Esophagus squamous epithelium (tissue), 5 donors: ENCODE measurements around the gene RNF123. TPM values are rescaled to one million over a fixed set of nuclear protein-coding genes. Genes with fewer than 3 reads are reported as not detected.

Experiments
- DNase-seq: peaks from one replicate; lab custom pipeline; 2025; lab: John Stamatoyannopoulos, UW
- H3K27ac ChIP-seq, 4 donors: fragments of 200-600 bp; sonication (generic); one replicate each; pipeline ENCODE4 v1.5.1; 2016 to 2019; ENCODE audit warnings: mild to moderate bottlenecking in 1 of 4
- H3K27me3 ChIP-seq, 4 donors: fragments of 200-600 bp; sonication (generic); 1 replicate in 3 of 4; 2 replicates in 1 of 4; pipeline versions ENCODE4 v1.5.1 to v1.6.0; 2017 to 2021; ENCODE audit warnings: antibody characterized with exemption in 1 of 4
- H3K36me3 ChIP-seq, 3 donors: fragments of 200-600 bp; sonication (generic); one replicate each; pipeline ENCODE4 v1.5.1; 2016 to 2019
- H3K4me1 ChIP-seq, 3 donors: fragments of 200-600 bp; sonication (generic); one replicate each; pipeline ENCODE4 v1.5.1; 2017 to 2019
- H3K4me3 ChIP-seq, 4 donors: fragments of 200-600 bp; sonication (generic); 1 replicate in 3 of 4; 2 replicates in 1 of 4; pipeline ENCODE4 v1.5.1; 2016 to 2019; ENCODE audit warnings: mild to moderate bottlenecking in 2 of 4, moderate library complexity in 1 of 4
- H3K9me3 ChIP-seq, 3 donors: fragments of 200-600 bp; sonication (generic); one replicate each; pipeline ENCODE4 v1.5.1; 2016 to 2019
- POLR2A ChIP-seq, 4 donors: fragments of 450-650 bp; IDR thresholded peaks; one replicate each; pipeline ENCODE4 v1.6.1; 2017; ENCODE audit warnings: antibody characterized with exemption in 4 of 4, mild to moderate bottlenecking in 4 of 4, moderate library complexity in 3 of 4
- WGBS, 2 donors: methylation state at CpG; one replicate each; pipeline ENCODE4 v1.1.5; 2018; 5-methylcytosine and 5-hydroxymethylcytosine counted together
- intact Hi-C: fragments of 100-400 bp; cut with DNase I; formaldehyde crosslinking; loops from one replicate; pipeline ENCODE4 v1.15.0; 2022
- total RNA-seq, 4 donors: library from RNA; depleted of rRNA; stranded (reverse); fragments of >200 nt; gene quantifications; one replicate each; pipeline ENCODE4 v1.1.0, GENCODE V29; 2016
- TF ChIP-seq, protein P1 (sequence below), 6 experiments: fragments of 450-650 bp in 4 of 6; fragments of 200-600 bp in 2 of 6; sonication (generic) in 2 of 6; IDR thresholded peaks; one replicate each; pipeline ENCODE4 v1.5.1; 2016 to 2019; ENCODE audit warnings: antibody characterized with exemption in 6 of 6, mild to moderate bottlenecking in 4 of 6, moderate library complexity in 4 of 6
- donor health status: DM: yes; HTN: yes; CAD: no.

Gene RNF123
- total RNA-seq, 4 donors from 2014 or later: 14.7 to 21.8 (median 15.8) TPM

DNA sequence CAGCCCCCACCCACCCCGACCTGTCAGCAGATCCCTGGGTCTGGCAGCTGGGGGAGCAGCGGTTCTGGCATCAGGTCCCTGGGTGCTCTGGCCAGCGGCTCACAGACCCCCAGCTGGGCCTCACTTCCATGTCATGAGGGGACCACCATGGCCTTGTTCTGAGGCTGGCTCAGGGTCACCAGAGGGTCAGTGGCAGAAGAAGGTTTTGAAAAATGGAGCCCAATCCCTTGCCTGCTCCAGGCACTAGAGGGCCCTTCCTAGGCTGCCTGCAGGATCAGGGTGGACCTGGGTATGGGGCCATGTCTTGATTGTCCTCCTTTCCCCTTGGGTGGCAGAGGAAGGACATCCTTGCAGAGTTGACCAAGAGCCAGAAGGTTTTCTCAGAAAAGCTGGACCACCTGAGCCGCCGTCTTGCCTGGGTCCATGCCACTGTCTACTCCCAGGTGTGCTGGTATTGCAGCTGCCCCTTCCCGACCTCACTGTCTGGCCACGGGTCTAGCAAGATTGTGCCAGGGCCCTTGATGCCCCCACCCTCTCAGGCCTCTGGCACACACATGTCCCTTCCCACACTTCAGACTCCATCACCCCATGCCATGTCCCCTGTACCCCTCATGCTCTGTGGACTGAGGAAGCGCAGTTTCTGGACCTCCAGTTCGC is 17.2 kb downstream of the RNF123 start:
- Histone ChIP-seq H3K9me3 (no peaks in the 10 kb centered on the region), H3K4me3 (no peak overlapping the region), H3K27me3 (no peaks in the 10 kb centered on the region), H3K4me1 (peaks cover 0 to 5% (median 0%) of the 10 kb centered on the region in 3 donors), H3K36me3 (peaks cover 10 to 68% (median 12%) of the 10 kb centered on the region in 3 donors), H3K27ac (no peak overlapping the region)
- DNase-seq: no peak
- WGBS, 2 donors: 89 to 100% methylated on average over 2 to 5 of the region's 9 CpGs
- intact Hi-C loops: loop anchor here (10.0 kb wide), 1 partner anchor 138 kb away; no protein-coding TSS in a partner anchor
- TF ChIP-seq, protein P1, sequence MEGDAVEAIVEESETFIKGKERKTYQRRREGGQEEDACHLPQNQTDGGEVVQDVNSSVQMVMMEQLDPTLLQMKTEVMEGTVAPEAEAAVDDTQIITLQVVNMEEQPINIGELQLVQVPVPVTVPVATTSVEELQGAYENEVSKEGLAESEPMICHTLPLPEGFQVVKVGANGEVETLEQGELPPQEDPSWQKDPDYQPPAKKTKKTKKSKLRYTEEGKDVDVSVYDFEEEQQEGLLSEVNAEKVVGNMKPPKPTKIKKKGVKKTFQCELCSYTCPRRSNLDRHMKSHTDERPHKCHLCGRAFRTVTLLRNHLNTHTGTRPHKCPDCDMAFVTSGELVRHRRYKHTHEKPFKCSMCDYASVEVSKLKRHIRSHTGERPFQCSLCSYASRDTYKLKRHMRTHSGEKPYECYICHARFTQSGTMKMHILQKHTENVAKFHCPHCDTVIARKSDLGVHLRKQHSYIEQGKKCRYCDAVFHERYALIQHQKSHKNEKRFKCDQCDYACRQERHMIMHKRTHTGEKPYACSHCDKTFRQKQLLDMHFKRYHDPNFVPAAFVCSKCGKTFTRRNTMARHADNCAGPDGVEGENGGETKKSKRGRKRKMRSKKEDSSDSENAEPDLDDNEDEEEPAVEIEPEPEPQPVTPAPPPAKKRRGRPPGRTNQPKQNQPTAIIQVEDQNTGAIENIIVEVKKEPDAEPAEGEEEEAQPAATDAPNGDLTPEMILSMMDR (IDR thresholded peaks at IDR 0.05): no peak
- no peak for TF ChIP-seq POLR2A (IDR thresholded peaks at IDR 0.05)

DNA sequence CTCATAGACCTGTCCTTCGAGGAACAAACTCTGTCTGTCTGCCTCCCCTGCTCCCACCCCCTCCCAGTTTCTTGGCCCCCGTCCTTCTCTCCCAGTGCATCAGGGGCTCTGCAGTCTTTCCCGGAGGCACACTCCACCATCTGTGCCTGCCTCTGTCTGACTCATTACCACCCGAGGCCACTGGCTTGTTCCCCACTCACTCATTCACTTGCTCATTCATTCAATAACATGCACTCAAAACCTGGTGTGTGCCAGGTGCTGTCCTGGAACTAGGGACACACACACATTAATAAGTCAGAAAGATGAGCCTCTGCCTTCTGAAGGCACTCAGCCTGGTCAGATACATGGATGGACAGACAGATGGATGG is 17.7 kb downstream of the RNF123 start:
- intact Hi-C loops: loop anchor here (10.0 kb wide), 1 partner anchor 138 kb away; no protein-coding TSS in a partner anchor
- 39 to 67% methylated on average over 4 of the region's 4 CpGs for WGBS, 2 donors

DNA sequence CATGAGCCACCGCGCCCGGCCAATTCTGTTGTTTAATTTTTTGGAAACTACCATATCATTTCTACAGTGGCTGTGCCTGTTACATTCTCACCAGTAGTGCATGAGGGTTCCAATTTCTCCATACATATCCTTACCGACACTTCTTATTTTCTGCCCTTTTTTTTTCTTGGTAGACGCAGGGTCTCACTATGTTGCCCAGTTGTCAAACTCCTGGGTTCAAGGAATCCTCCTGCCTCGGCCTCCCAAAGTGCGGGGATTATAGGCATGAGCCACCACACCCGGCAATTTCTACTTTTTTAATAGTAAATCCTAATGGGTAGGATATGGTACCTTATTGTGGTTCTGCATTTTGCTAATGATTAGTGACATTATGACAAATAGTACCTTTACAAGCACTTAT is 20.5 kb downstream of the RNF123 start:
- intact Hi-C loops: loop anchor here (10.0 kb wide), 1 partner anchor 135 kb away; no protein-coding TSS in a partner anchor
- no peak overlapping the region for H3K27ac ChIP-seq
- H3K4me3 ChIP-seq: no peak overlapping the region
- H3K4me1 ChIP-seq: no peaks in the 10 kb centered on the region
- H3K27me3 ChIP-seq: no peaks in the 10 kb centered on the region
- H3K36me3 ChIP-seq: peaks cover 5 to 62% (median 8%) of the 10 kb centered on the region in 3 donors
- DNase-seq: no peak
- TF ChIP-seq, protein P1 (IDR thresholded peaks at IDR 0.05): no peak
- no peak for TF ChIP-seq POLR2A (IDR thresholded peaks at IDR 0.05)
- no peaks in the 10 kb centered on the region for H3K9me3 ChIP-seq
- 93 to 94% methylated on average over 8 of the region's 8 CpGs for WGBS, 2 donors

More for the DNA sequence above, 17.7 kb downstream of the RNF123 start:
- Histone ChIP-seq H3K36me3 (peaks cover 10 to 66% (median 12%) of the 10 kb centered on the region in 3 donors), H3K4me1 (peaks cover 0 to 5% (median 0%) of the 10 kb centered on the region in 3 donors), H3K27me3 (no peaks in the 10 kb centered on the region), H3K9me3 (no peaks in the 10 kb centered on the region), H3K4me3 (no peak overlapping the region), H3K27ac (no peak overlapping the region)
- TF ChIP-seq, protein P1 (IDR thresholded peaks at IDR 0.05): no peak
- TF ChIP-seq POLR2A (IDR thresholded peaks at IDR 0.05): no peak
- DNase-seq: no peak

DNA sequence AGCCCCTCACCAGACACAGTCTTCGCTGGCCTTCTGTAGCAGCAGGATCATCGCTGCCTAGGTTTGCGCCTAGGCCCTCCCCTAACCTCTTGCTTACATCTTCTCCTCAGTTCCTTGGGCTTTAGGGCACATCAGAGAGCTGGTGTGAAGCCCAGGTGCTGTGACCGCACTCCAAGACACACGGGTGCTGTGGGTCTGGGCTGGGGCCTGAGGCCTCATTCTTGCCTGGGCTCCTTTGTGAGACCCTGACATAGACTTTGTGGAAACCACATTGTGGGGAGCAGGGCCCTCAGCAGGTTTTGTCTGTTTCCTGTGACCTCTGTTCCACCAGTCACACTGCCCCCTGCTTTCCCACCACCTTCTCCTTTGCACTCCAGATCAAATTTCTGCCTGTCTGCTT is 22.1 kb downstream of the RNF123 start:
- Histone ChIP-seq H3K4me1 (no peaks in the 10 kb centered on the region), H3K27ac (no peak overlapping the region), H3K27me3 (no peaks in the 10 kb centered on the region), H3K36me3 (peaks cover 0 to 62% (median 2%) of the 10 kb centered on the region in 3 donors), H3K9me3 (no peaks in the 10 kb centered on the region), H3K4me3 (no peak overlapping the region)
- 75 to 95% methylated on average over 5 of the region's 5 CpGs for WGBS, 2 donors
- intact Hi-C loops: no loop called here
- TF ChIP-seq POLR2A (IDR thresholded peaks at IDR 0.05): no peak
- TF ChIP-seq, protein P1 (IDR thresholded peaks at IDR 0.05): no peak
- DNase-seq: no peak

DNA sequence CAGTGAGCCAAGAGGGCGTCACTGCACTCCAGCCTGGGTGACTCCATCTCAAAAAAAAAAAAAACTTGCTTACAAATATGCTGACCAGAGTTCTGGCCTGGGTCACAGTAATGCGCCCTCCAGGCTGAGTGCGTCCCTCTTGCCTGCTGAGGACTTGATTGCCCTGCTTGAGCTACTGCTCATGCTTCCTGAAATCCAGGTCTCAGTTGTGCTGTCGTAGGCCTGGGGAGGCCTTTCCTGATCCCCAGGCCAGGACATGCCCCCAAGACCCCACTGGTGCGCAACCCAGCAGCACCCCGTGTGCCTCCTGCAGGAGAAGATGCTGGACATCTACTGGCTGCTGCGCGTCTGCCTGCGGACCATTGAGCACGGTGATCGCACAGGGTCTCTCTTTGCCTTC is 22.8 kb downstream of the RNF123 start:
- intact Hi-C loops: no loop called here
- no peak overlapping the region for H3K4me3 ChIP-seq
- DNase-seq: no peak
- H3K27me3 ChIP-seq: no peaks in the 10 kb centered on the region
- H3K9me3 ChIP-seq: no peaks in the 10 kb centered on the region
- H3K36me3 ChIP-seq: peaks cover 0 to 62% (median 8%) of the 10 kb centered on the region in 3 donors
- no peak overlapping the region for H3K27ac ChIP-seq
- no peak for TF ChIP-seq POLR2A (IDR thresholded peaks at IDR 0.05)
- TF ChIP-seq, protein P1 (IDR thresholded peaks at IDR 0.05): no peak
- 93 to 98% methylated on average over 3 to 6 of the region's 11 CpGs for WGBS, 2 donors
- no peaks in the 10 kb centered on the region for H3K4me1 ChIP-seq
